ENCODE data around the gene CACNA1G. TPM values are rescaled to one million over a fixed set of nuclear protein-coding genes. Genes with fewer than 3 reads are reported as not detected.

Gene CACNA1G
- total RNA-seq, 1 experiment from 2014 or later = 0.04 TPM

DNA sequence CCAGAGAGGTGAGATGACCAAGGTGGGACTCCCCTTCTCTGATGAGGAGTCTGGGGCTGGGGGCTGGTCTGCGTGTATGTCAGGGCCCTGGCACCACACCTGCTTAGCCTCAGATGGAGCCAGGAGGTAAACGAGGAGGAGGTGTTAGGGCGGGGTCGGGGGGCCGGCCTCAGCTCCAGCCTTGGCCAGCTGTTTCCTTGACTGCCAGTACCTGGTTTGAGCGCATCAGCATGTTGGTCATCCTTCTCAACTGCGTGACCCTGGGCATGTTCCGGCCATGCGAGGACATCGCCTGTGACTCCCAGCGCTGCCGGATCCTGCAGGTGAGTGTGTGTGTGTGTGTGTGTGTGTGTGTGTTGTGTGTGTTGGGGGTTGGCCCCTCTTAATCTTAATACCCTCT, 8.1 kb downstream of the CACNA1G start:
- H3K4me3 ChIP-seq (ENCODE audit: low read length) = no peak overlapping the region
- no peak overlapping the region for H2AFZ ChIP-seq (ENCODE audit: low read length)
- intact Hi-C loops (cut with micrococcal nuclease) = no loop called here
- no peak overlapping the region for H3K4me2 ChIP-seq (ENCODE audit: low read length)
- H3K9ac ChIP-seq (ENCODE audit: low read length) = no peak overlapping the region
- DNase-seq (no peak), ATAC-seq (no peak)
- H3K27me3 ChIP-seq (ENCODE audit: low read length) = peaks cover 9% of the 10 kb centered on the region
- H3F3A ChIP-seq (ENCODE audit: low read length, unreplicated experiment) = no peaks in the 10 kb centered on the region
- H3K27ac ChIP-seq (ENCODE audit: low read length) = no peak overlapping the region
- POLR2A ChIA-PET (ENCODE audit: unreplicated experiment) = interaction anchor here (0.6 kb wide), 1 partner anchor 67 kb away, joined by 3 read pairs; no protein-coding TSS in a partner anchor
- no peaks in the 10 kb centered on the region for H3K36me3 ChIP-seq (ENCODE audit: low read depth, low read length)
- no peaks in the 10 kb centered on the region for H3K4me1 ChIP-seq (ENCODE audit: insufficient read depth, low read length)
- no peaks in the 10 kb centered on the region for H4K20me1 ChIP-seq (ENCODE audit: low read length)
- H3K79me2 ChIP-seq (ENCODE audit: low read length) = no peaks in the 10 kb centered on the region
- TF ChIP-seq EZH2 (IDR thresholded peaks at IDR 0.05; ENCODE audit: low read length, unreplicated experiment) = no peak
- TF ChIP-seq EZH2phosphoT487 (IDR thresholded peaks at IDR 0.05; ENCODE audit: borderline replicate concordance, low read length) = no peak
- TF ChIP-seq, protein P1, sequence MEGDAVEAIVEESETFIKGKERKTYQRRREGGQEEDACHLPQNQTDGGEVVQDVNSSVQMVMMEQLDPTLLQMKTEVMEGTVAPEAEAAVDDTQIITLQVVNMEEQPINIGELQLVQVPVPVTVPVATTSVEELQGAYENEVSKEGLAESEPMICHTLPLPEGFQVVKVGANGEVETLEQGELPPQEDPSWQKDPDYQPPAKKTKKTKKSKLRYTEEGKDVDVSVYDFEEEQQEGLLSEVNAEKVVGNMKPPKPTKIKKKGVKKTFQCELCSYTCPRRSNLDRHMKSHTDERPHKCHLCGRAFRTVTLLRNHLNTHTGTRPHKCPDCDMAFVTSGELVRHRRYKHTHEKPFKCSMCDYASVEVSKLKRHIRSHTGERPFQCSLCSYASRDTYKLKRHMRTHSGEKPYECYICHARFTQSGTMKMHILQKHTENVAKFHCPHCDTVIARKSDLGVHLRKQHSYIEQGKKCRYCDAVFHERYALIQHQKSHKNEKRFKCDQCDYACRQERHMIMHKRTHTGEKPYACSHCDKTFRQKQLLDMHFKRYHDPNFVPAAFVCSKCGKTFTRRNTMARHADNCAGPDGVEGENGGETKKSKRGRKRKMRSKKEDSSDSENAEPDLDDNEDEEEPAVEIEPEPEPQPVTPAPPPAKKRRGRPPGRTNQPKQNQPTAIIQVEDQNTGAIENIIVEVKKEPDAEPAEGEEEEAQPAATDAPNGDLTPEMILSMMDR (conservative IDR thresholded peaks at IDR 0.05; ENCODE audit: low read depth, low read length) = no peak
- H3K9me2 ChIP-seq (replicated peaks; ENCODE audit: low read length) = no peaks in the 10 kb centered on the region
- H3K9me3 ChIP-seq (ENCODE audit: low read length) = no peaks in the 10 kb centered on the region
- CTCF ChIA-PET = no interaction called here
- no TSS peak for BruUV-seq (replicated peaks)

DNA sequence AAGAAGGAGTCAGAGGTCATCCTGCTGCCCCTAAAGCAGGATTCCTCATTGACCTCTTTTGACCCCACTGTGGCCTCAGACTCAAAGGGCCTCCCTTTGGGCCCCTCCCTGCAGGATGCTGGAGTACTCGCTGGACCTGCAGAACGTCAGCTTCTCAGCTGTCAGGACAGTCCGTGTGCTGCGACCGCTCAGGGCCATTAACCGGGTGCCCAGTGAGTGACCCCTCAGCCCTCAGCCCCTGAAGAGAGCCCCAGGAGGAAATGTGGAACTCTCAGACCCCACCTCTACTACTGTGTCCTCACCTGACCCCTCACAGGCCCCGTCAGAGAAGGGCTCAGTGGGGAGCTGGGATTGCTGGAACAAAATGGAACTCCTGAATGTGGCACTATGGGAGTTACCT, 9.1 kb downstream of the CACNA1G start:
- Histone ChIP-seq H3K79me2 (ENCODE audit: low read length) (no peaks in the 10 kb centered on the region), H3K27me3 (ENCODE audit: low read length) (peaks cover 4% of the 10 kb centered on the region; the same call in 1 of the 2 replicates), H3K4me2 (ENCODE audit: low read length) (no peak overlapping the region), H2AFZ (ENCODE audit: low read length) (no peak overlapping the region), H4K20me1 (ENCODE audit: low read length) (no peaks in the 10 kb centered on the region), H3F3A (ENCODE audit: low read length, unreplicated experiment) (no peaks in the 10 kb centered on the region), H3K36me3 (ENCODE audit: low read depth, low read length) (no peaks in the 10 kb centered on the region), H3K4me1 (ENCODE audit: insufficient read depth, low read length) (no peaks in the 10 kb centered on the region), H3K9me2 (replicated peaks; ENCODE audit: low read length) (no peaks in the 10 kb centered on the region), H3K9me3 (ENCODE audit: low read length) (no peaks in the 10 kb centered on the region), H3K4me3 (ENCODE audit: low read length) (no peak overlapping the region), H3K27ac (ENCODE audit: low read length) (no peak overlapping the region), H3K9ac (ENCODE audit: low read length) (no peak overlapping the region)
- ChIA-PET POLR2A (ENCODE audit: unreplicated experiment) (no interaction called here), CTCF (no interaction called here)
- intact Hi-C loops (cut with micrococcal nuclease) = no loop called here
- DNase-seq (no peak), ATAC-seq (no peak)
- no TSS peak for BruUV-seq (replicated peaks)
- TF ChIP-seq EZH2phosphoT487 (IDR thresholded peaks at IDR 0.05; ENCODE audit: borderline replicate concordance, low read length) = no peak
- TF ChIP-seq EZH2 (IDR thresholded peaks at IDR 0.05; ENCODE audit: low read length, unreplicated experiment) = no peak
- TF ChIP-seq, protein P1 (conservative IDR thresholded peaks at IDR 0.05; ENCODE audit: low read depth, low read length) = no peak

DNA sequence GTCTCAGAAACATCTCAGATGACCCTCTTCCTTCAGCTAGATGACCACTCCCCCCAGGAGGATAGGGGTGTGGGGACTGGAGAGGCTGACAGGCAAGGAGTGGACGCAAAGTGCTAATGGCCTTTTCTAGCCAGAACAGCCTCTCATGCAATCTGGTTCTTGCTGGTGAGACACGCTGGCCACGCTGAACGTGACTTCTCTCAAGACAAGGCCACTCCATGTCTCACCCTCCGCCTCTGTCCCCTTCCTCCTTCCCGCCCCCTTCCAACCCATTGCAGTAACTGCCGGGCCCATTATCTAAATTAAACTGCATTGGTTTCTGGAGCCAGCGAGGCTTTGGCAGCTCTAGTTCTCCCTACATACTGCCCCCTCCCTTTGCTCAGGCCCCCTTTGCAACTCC, 9.5 kb downstream of the CACNA1G start:
- no peaks in the 10 kb centered on the region for H3K9me3 ChIP-seq (ENCODE audit: low read length)
- H3K27me3 ChIP-seq (ENCODE audit: low read length) = peaks cover 4% of the 10 kb centered on the region; the same call in 1 of the 2 replicates
- H2AFZ ChIP-seq (ENCODE audit: low read length) = no peak overlapping the region
- H3F3A ChIP-seq (ENCODE audit: low read length, unreplicated experiment) = no peaks in the 10 kb centered on the region
- H3K36me3 ChIP-seq (ENCODE audit: low read depth, low read length) = no peaks in the 10 kb centered on the region
- H3K4me3 ChIP-seq (ENCODE audit: low read length) = no peak overlapping the region
- no peaks in the 10 kb centered on the region for H4K20me1 ChIP-seq (ENCODE audit: low read length)
- H3K4me2 ChIP-seq (ENCODE audit: low read length) = no peak overlapping the region
- H3K4me1 ChIP-seq (ENCODE audit: insufficient read depth, low read length) = no peaks in the 10 kb centered on the region
- intact Hi-C loops (cut with micrococcal nuclease) = no loop called here
- H3K9me2 ChIP-seq (replicated peaks; ENCODE audit: low read length) = no peaks in the 10 kb centered on the region
- ChIA-PET POLR2A (ENCODE audit: unreplicated experiment) (no interaction called here), CTCF (no interaction called here)
- no TSS peak for BruUV-seq (replicated peaks)
- H3K9ac ChIP-seq (ENCODE audit: low read length) = no peak overlapping the region
- H3K79me2 ChIP-seq (ENCODE audit: low read length) = no peaks in the 10 kb centered on the region
- TF ChIP-seq EZH2phosphoT487 (IDR thresholded peaks at IDR 0.05; ENCODE audit: borderline replicate concordance, low read length) (no peak), EZH2 (IDR thresholded peaks at IDR 0.05; ENCODE audit: low read length, unreplicated experiment) (no peak)
- TF ChIP-seq, protein P1 (conservative IDR thresholded peaks at IDR 0.05; ENCODE audit: low read depth, low read length) = no peak
- DNase-seq (no peak), ATAC-seq (no peak)
- no peak overlapping the region for H3K27ac ChIP-seq (ENCODE audit: low read length)

Data from PC-3 (cell line).